Breast epithelium (tissue), 4 donors: ENCODE data around the gene TMEM86B. TPM values are rescaled to one million over a fixed set of nuclear protein-coding genes. Genes with fewer than 3 reads are reported as not detected.
A peak's percentile ranks its signal among the peaks of the same experiment; 100 is the strongest.

Source experiments
- DNase-seq, 2 donors: peaks; one replicate each; pipeline ENCODE4 v3.0.0-alpha.2; 2019; ENCODE audit warnings: low spot score in 2 of 2
- H3K27ac ChIP-seq, 2 donors: fragments of 200-600 bp; sonication (generic) in 1 of 2; one replicate each; pipeline ENCODE4 v1.5.1; 2016 to 2019; ENCODE audit warnings: mild to moderate bottlenecking in 1 of 2
- H3K27me3 ChIP-seq, 2 donors: fragments of 200-600 bp; sonication (generic) in 1 of 2; one replicate each; pipeline versions ENCODE4 v1.5.1 to v1.6.0; 2017 to 2019; ENCODE audit warnings: control low read depth in 1 of 2, mild to moderate bottlenecking in 1 of 2
- H3K36me3 ChIP-seq: fragments of 200-600 bp; one replicate; pipeline ENCODE4 v1.5.1; 2019
- H3K4me1 ChIP-seq, 2 donors: fragments of 200-600 bp; sonication (generic); one replicate each; pipeline ENCODE4 v1.5.1; 2016 to 2019; ENCODE audit warnings: control low read depth in 1 of 2
- H3K4me3 ChIP-seq, 3 donors: fragments of 200-600 bp; sonication (generic); 1 replicate in 2 of 3; 2 replicates in 1 of 3; pipeline ENCODE4 v1.5.1; 2016 to 2019; ENCODE audit warnings: mild to moderate bottlenecking in 3 of 3, moderate library complexity in 2 of 3
- H3K9me3 ChIP-seq, 2 donors: fragments of 200-600 bp; sonication (generic) in 1 of 2; one replicate each; pipeline ENCODE4 v1.5.1; 2016 to 2019; ENCODE audit warnings: control low read depth in 1 of 2
- POLR2A ChIP-seq: fragments of 450-650 bp; IDR thresholded peaks from one replicate; pipeline ENCODE4 v1.6.1; 2016; ENCODE audit warnings: antibody characterized with exemption, mild to moderate bottlenecking, moderate library complexity
- POLR2AphosphoS5 ChIP-seq, 3 donors: sonication (generic); formaldehyde crosslinking; IDR thresholded peaks; one replicate each; pipeline ENCODE4 v1.6.1; 2017; ENCODE audit warnings: antibody characterized with exemption in 3 of 3
- intact Hi-C: fragments of 100-400 bp; cut with DNase I; formaldehyde crosslinking; loops from one replicate; pipeline ENCODE4 v1.15.1; 2023; ENCODE audit warnings: low total_unique reads
- total RNA-seq, 3 donors: library from RNA; depleted of rRNA; stranded (reverse); fragments of >200 nt; gene quantifications; one replicate each; pipeline ENCODE4 v1.1.0, GENCODE V29; 2016
- TF ChIP-seq, protein P1 (sequence below), 3 donors: fragments of 450-650 bp; IDR thresholded peaks; one replicate each; pipeline ENCODE4 v1.5.1; 2016 to 2017; ENCODE audit warnings: antibody characterized with exemption in 3 of 3, mild to moderate bottlenecking in 3 of 3, moderate library complexity in 3 of 3

The TMEM86B gene
- total RNA-seq, 3 donors from 2014 or later, result 0.80 to 3.6 (median 1.6) TPM

- Histone ChIP-seq H3K4me3 (peak overlapping the region; percentile 87 to 93 (median 91)), H3K4me1 (peaks cover 6 to 9% of the 10 kb centered on the region in 2 donors), H3K27ac (peak overlapping the region; percentile 83 to 93), H3K36me3 (no peaks in the 10 kb centered on the region), H3K27me3 (no peaks in the 10 kb centered on the region), H3K9me3 (no peaks in the 10 kb centered on the region)
- intact Hi-C loops, result no loop called here
- peak in 1 of 3 donors; percentile 11 for TF ChIP-seq POLR2AphosphoS5 (IDR thresholded peaks at IDR 0.05)
- TF ChIP-seq, protein P1, sequence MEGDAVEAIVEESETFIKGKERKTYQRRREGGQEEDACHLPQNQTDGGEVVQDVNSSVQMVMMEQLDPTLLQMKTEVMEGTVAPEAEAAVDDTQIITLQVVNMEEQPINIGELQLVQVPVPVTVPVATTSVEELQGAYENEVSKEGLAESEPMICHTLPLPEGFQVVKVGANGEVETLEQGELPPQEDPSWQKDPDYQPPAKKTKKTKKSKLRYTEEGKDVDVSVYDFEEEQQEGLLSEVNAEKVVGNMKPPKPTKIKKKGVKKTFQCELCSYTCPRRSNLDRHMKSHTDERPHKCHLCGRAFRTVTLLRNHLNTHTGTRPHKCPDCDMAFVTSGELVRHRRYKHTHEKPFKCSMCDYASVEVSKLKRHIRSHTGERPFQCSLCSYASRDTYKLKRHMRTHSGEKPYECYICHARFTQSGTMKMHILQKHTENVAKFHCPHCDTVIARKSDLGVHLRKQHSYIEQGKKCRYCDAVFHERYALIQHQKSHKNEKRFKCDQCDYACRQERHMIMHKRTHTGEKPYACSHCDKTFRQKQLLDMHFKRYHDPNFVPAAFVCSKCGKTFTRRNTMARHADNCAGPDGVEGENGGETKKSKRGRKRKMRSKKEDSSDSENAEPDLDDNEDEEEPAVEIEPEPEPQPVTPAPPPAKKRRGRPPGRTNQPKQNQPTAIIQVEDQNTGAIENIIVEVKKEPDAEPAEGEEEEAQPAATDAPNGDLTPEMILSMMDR (IDR thresholded peaks at IDR 0.05), result no peak
- TF ChIP-seq POLR2A, result peak; percentile 40
- no peak for DNase-seq
Measured at GRCh38 chr19:55259540-55260210, 31.1 kb upstream of the TMEM86B start.

DNA sequence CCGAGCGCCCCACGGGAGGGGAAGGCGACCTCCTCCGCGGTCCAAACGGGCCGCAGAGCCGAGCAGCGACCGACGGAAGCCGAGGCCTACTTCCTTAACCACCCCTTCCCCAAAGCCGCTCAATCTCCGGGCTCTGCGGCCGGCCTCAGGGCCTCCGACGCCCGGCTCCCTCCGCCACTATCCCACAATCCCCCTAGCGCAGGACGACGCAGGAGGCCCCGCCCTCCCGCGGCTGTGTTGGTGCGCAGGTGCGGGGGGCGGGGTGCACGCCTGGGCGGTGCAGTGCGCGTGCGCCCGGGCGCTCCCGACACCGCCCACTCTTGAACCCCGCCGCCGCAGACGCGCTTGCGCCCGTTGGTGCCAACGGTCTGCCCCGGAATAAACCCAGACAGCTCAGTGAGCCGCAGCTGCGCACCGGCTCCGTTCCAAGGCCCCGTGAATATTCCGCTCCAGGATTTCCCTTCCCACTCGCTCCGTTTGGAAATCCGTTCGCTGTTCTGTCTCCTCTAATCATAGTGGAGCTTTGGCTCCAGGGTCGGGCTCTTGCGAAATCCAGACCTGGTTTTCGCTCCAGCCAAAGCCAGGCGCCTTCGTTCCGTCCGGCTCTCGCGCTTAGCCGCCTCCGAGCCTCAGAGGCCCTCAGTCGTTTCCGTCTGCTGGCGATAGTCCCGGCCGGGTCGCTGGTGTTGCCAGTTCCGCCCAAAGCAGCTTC is 30.4 kb upstream of the TMEM86B start, which contains the start of gene PPP6R1:
TSS of gene PPP6R1 (minus strand) at position 190 of the 712 bp plus-strand sequence. CDS start 11,914 bp downstream, outside the sequence.
- intact Hi-C loops, result no loop called here
- Histone ChIP-seq H3K4me3 (peak within 1 kb of the TSS; percentile 87 to 93 (median 91)), H3K4me1 (peaks cover 6 to 9% of the 10 kb centered on the region in 2 donors), H3K27me3 (no peaks in the 10 kb centered on the region), H3K36me3 (no peaks in the 10 kb centered on the region), H3K9me3 (no peaks in the 10 kb centered on the region), H3K27ac (peak within 1 kb of the TSS; percentile 83 to 93)
- TF ChIP-seq, protein P1 (IDR thresholded peaks at IDR 0.05), result peak in 1 of 3 donors; percentile 12
- TF ChIP-seq POLR2AphosphoS5 (IDR thresholded peaks at IDR 0.05) (peak; percentile 78 to 88 (median 83)), POLR2A (peak; percentile 24)
- DNase-seq, result peak; percentile 96 to 98

DNA sequence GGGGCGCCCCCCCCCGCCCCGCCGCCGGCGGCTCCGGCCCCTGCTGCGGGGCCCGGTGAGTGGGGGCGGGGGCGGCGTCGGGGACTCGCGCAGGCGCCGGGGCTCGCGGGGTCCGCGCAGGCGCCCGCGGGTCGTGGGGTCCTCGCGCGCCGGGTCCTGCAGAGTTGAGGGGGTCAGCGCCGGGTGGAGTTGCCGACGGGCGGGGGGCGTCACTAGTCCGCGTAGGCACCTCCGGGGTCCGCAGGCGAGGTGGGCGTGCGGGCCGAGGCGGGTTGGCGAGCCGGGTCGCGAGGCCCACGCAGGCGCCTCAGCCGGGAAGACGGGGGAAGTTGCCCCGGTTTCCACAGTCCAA is 29.9 kb upstream of the TMEM86B start:
- Histone ChIP-seq H3K9me3 (no peaks in the 10 kb centered on the region), H3K27me3 (no peaks in the 10 kb centered on the region), H3K4me1 (peaks cover 6 to 9% of the 10 kb centered on the region in 2 donors), H3K27ac (peak overlapping the region; percentile 83 to 93), H3K36me3 (no peaks in the 10 kb centered on the region), H3K4me3 (peak overlapping the region; percentile 87 to 93 (median 91))
- DNase-seq, result peak in 1 of 2 donors; percentile 30
- TF ChIP-seq, protein P1 (IDR thresholded peaks at IDR 0.05), result no peak
- no peak for TF ChIP-seq POLR2AphosphoS5 (IDR thresholded peaks at IDR 0.05)
- no peak for TF ChIP-seq POLR2A
- intact Hi-C loops, result no loop called here

- no peak for DNase-seq
Measured at GRCh38 chr19:55257461-55258420, 29.2 kb upstream of the TMEM86B start.

More at GRCh38 chr19:55257461-55258420, 29.2 kb upstream of the TMEM86B start:
- TF ChIP-seq POLR2A (no peak), POLR2AphosphoS5 (IDR thresholded peaks at IDR 0.05) (no peak)
- TF ChIP-seq, protein P1 (IDR thresholded peaks at IDR 0.05), result no peak
- Histone ChIP-seq H3K27me3 (no peaks in the 10 kb centered on the region), H3K4me3 (peak overlapping the region; percentile 87 to 93 (median 91)), H3K36me3 (no peaks in the 10 kb centered on the region), H3K4me1 (peaks cover 6 to 9% of the 10 kb centered on the region in 2 donors), H3K9me3 (no peaks in the 10 kb centered on the region), H3K27ac (peak overlapping the region; percentile 83 to 93)
- intact Hi-C loops, result no loop called here
